Measurements from ENCODE around the gene ACSS3. TPM values are rescaled to one million over a fixed set of nuclear protein-coding genes. Genes with fewer than 3 reads are reported as not detected.
"Not testable (repeated sequence)": the region's sequence is repeated elsewhere in the genome, so short reads cannot be mapped to it uniquely, and the experiment has no call there.

Gene ACSS3
- polyA plus RNA-seq, 1 donor (not counting 4 experiments of a cell fraction or from before 2014, with no cell fraction given): 0.30 TPM

DNA sequence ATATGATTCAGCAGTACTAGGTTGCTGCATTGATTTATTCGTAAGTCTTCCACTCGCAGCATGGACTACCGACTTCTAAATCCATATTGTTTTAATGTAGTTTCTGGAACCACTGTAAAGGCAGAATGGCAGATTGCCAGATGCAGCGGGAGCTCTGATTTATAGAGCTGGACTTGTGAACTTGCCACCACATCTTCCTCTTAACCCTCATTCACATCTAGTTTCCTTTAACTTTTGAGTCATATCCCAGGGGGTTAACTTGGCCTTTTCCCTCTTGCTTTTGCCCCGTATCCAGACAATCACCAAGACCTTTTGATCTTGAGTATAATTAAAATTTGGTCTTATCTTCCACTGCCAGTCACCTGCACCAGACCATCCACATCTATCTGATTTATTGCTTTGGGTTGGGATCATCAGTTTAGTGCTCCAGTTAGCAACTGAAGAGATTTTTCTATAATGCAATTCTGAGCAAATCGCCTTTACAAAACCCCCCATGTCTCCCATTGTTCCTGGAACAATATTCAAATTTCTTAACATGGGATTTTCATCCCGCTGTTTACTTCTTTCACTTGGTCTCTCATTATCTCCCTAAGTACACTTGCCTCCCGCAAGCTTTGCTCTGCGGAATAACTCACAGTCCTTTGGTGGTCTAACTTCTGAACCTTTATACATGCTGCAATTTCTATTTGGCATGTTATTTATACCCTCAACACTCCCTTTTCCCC, 130.5 kb downstream of the ACSS3 start:
- Histone ChIP-seq H3K9me1 (ENCODE audit: control insufficient read depth, extremely low read depth, insufficient read depth, low read length) (no peaks in the 10 kb centered on the region), H3K27ac (ENCODE audit: control insufficient read depth, insufficient read depth, low read length) (no peak overlapping the region), H3K4me1 (ENCODE audit: control insufficient read depth, extremely low read depth, insufficient read depth, low read length) (peaks cover 11% of the 10 kb centered on the region), H4K20me1 (ENCODE audit: control insufficient read depth, extremely low read depth, insufficient read depth, low read length) (no peaks in the 10 kb centered on the region), H3K36me3 (ENCODE audit: control insufficient read depth in 2 of 2, extremely low read depth in 1 of 2, insufficient read depth in 2 of 2, low read length in 2 of 2) (no peaks in the 10 kb centered on the region), H3K27me3 (ENCODE audit: control insufficient read depth, extremely low read depth, insufficient read depth, low read length) (no peaks in the 10 kb centered on the region), H3K4me2 (ENCODE audit: control insufficient read depth, extremely low read depth, insufficient read depth, low read depth, low read length) (no peak overlapping the region), H2AFZ (ENCODE audit: control insufficient read depth, low read length) (no peak overlapping the region), H3K9ac (ENCODE audit: control insufficient read depth, extremely low read depth, insufficient read depth, low read length) (no peak overlapping the region), H3K4me3 (ENCODE audit: control insufficient read depth in 2 of 3, extremely low read depth in 1 of 3, insufficient read depth in 2 of 3, low read depth in 1 of 3, low read length in 3 of 3) (no peak overlapping the region), H3K79me2 (ENCODE audit: control insufficient read depth, insufficient read depth, low read length) (no peaks in the 10 kb centered on the region), H3K9me3 (ENCODE audit: control insufficient read depth, low read depth, low read length) (no peaks in the 10 kb centered on the region)
- no peak for FAIRE-seq
- DNase-seq (ENCODE audit: low read depth, low spot score): no peak
- dilution Hi-C loops (cut with MboI; ENCODE audit: extremely low pct_ligation_motif_present, low sequenced_read_pairs): no loop called here
- TF ChIP-seq EZH2 (IDR thresholded peaks at IDR 0.05; ENCODE audit: low read length): no peak
- TF ChIP-seq, protein P1, sequence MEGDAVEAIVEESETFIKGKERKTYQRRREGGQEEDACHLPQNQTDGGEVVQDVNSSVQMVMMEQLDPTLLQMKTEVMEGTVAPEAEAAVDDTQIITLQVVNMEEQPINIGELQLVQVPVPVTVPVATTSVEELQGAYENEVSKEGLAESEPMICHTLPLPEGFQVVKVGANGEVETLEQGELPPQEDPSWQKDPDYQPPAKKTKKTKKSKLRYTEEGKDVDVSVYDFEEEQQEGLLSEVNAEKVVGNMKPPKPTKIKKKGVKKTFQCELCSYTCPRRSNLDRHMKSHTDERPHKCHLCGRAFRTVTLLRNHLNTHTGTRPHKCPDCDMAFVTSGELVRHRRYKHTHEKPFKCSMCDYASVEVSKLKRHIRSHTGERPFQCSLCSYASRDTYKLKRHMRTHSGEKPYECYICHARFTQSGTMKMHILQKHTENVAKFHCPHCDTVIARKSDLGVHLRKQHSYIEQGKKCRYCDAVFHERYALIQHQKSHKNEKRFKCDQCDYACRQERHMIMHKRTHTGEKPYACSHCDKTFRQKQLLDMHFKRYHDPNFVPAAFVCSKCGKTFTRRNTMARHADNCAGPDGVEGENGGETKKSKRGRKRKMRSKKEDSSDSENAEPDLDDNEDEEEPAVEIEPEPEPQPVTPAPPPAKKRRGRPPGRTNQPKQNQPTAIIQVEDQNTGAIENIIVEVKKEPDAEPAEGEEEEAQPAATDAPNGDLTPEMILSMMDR (optimal IDR thresholded peaks at IDR 0.05 in 1 of 3, IDR thresholded peaks at IDR 0.05 in 1 of 3, conservative IDR thresholded peaks at IDR 0.05 in 1 of 3; ENCODE audit: extremely low read depth in 1 of 3, insufficient read depth in 2 of 3, low read length in 3 of 3): no peak

DNA sequence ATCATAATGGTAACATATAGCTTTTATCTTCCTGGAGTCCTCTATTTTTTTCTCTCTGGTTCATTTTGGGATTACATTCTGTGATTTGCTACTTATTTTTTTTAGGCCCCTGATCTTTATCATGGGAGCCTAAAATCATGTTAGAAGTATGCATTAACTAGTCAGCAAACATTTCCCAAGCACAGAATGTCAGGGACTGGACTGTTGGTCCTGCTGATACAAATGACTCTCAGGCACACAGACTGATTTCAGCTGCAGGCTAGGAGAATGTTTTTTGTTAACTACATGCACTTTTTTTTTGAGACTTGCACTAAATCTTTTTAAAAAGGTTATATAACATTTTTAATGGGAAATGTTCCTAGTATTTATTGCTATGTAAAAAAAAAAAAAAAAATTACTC, 131.1 kb downstream of the ACSS3 start:
- dilution Hi-C loops (cut with MboI; ENCODE audit: extremely low pct_ligation_motif_present, low sequenced_read_pairs): no loop called here
- Histone ChIP-seq H4K20me1 (ENCODE audit: control insufficient read depth, extremely low read depth, insufficient read depth, low read length) (no peaks in the 10 kb centered on the region), H3K36me3 (ENCODE audit: control insufficient read depth in 2 of 2, extremely low read depth in 1 of 2, insufficient read depth in 2 of 2, low read length in 2 of 2) (no peaks in the 10 kb centered on the region), H3K79me2 (ENCODE audit: control insufficient read depth, insufficient read depth, low read length) (no peaks in the 10 kb centered on the region), H3K27ac (ENCODE audit: control insufficient read depth, insufficient read depth, low read length) (no peak overlapping the region), H3K4me3 (ENCODE audit: control insufficient read depth in 2 of 3, extremely low read depth in 1 of 3, insufficient read depth in 2 of 3, low read depth in 1 of 3, low read length in 3 of 3) (no peak overlapping the region), H2AFZ (ENCODE audit: control insufficient read depth, low read length) (no peak overlapping the region), H3K4me2 (ENCODE audit: control insufficient read depth, extremely low read depth, insufficient read depth, low read depth, low read length) (no peak overlapping the region), H3K9ac (ENCODE audit: control insufficient read depth, extremely low read depth, insufficient read depth, low read length) (no peak overlapping the region), H3K4me1 (ENCODE audit: control insufficient read depth, extremely low read depth, insufficient read depth, low read length) (peaks cover 11% of the 10 kb centered on the region), H3K9me3 (ENCODE audit: control insufficient read depth, low read depth, low read length) (no peaks in the 10 kb centered on the region), H3K9me1 (ENCODE audit: control insufficient read depth, extremely low read depth, insufficient read depth, low read length) (no peaks in the 10 kb centered on the region), H3K27me3 (ENCODE audit: control insufficient read depth, extremely low read depth, insufficient read depth, low read length) (no peaks in the 10 kb centered on the region)
- DNase-seq (ENCODE audit: low read depth, low spot score) (no peak), FAIRE-seq (no peak)
- no peak for TF ChIP-seq EZH2 (IDR thresholded peaks at IDR 0.05; ENCODE audit: low read length)
- TF ChIP-seq, protein P1 (optimal IDR thresholded peaks at IDR 0.05 in 1 of 3, IDR thresholded peaks at IDR 0.05 in 1 of 3, conservative IDR thresholded peaks at IDR 0.05 in 1 of 3; ENCODE audit: extremely low read depth in 1 of 3, insufficient read depth in 2 of 3, low read length in 3 of 3): no peak

DNA sequence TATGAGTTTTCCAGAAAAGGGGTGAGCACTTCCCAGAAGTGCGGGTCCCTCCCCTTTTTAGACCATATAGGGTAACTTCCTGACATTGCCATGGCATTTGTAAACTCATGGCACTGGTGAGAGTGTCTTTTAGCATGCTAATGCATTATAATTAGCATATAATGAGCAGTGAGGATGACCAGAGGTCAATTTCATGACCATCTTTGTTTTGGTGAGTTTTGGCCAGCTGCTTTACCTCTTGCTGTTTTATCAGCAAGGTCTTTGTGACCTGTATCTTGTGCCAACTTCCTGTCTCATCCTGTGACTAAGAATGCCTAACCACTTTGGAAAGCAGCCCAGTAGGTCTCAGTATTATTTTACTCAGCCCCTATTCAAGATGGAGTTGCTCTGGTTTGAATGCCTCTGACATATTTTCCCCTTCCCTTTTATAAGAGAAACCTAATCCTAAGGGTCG, 131.9 kb downstream of the ACSS3 start:
- Histone ChIP-seq H3K4me1 (ENCODE audit: control insufficient read depth, extremely low read depth, insufficient read depth, low read length) (peaks cover 11% of the 10 kb centered on the region), H3K4me2 (ENCODE audit: control insufficient read depth, extremely low read depth, insufficient read depth, low read depth, low read length) (peak overlapping the region; percentile 4)
- H3K9ac ChIP-seq (ENCODE audit: control insufficient read depth, extremely low read depth, insufficient read depth, low read length); DNase-seq (ENCODE audit: low read depth, low spot score); H3K27me3 ChIP-seq (ENCODE audit: control insufficient read depth, extremely low read depth, insufficient read depth, low read length); H3K79me2 ChIP-seq (ENCODE audit: control insufficient read depth, insufficient read depth, low read length); H3K4me3 ChIP-seq (ENCODE audit: control insufficient read depth in 2 of 3, extremely low read depth in 1 of 3, insufficient read depth in 2 of 3, low read depth in 1 of 3, low read length in 3 of 3); H4K20me1 ChIP-seq (ENCODE audit: control insufficient read depth, extremely low read depth, insufficient read depth, low read length); H3K9me1 ChIP-seq (ENCODE audit: control insufficient read depth, extremely low read depth, insufficient read depth, low read length); H3K36me3 ChIP-seq (ENCODE audit: control insufficient read depth in 2 of 2, extremely low read depth in 1 of 2, insufficient read depth in 2 of 2, low read length in 2 of 2); H3K9me3 ChIP-seq (ENCODE audit: control insufficient read depth, low read depth, low read length); H3K27ac ChIP-seq (ENCODE audit: control insufficient read depth, insufficient read depth, low read length); dilution Hi-C loops (cut with MboI; ENCODE audit: extremely low pct_ligation_motif_present, low sequenced_read_pairs); H2AFZ ChIP-seq (ENCODE audit: control insufficient read depth, low read length): not testable (repeated sequence)
- FAIRE-seq: peak; percentile 60

Data from keratinocyte (primary cell).